OCI-LY3 (cell line): ENCODE data around the gene GCNT2.

Experiments used
- H2AFZ ChIP-seq: fragments of 200-600, 300-600 bp; shearing (Covaris generic); 2 replicates; pipeline ENCODE4 v1.6.0; 2014; ENCODE audit warnings: antibody characterized with exemption, low read depth, low read length
- H3K27ac ChIP-seq: fragments of 200-600, 300-600 bp; sonication (generic); 2 replicates; pipeline ENCODE4 v1.5.1; 2014; ENCODE audit warnings: mild to moderate bottlenecking, low read length, moderate library complexity, mixed read lengths
- H3K27me3 ChIP-seq: fragments of 200-600, 300-600 bp; sonication (generic); 2 replicates; pipeline ENCODE4 v1.6.1; 2014; ENCODE audit warnings: low read depth, low read length, mixed read lengths
- H3K36me3 ChIP-seq: fragments of 200-600, 300-600 bp; sonication (generic); replicated peaks from 2 replicates; pipeline ENCODE3; 2014; ENCODE audit warnings: low read depth, low read length, mixed read lengths
- H3K4me1 ChIP-seq: fragments of 300-600, 200-600 bp; sonication (generic); 2 replicates; pipeline ENCODE4 v1.6.1; 2014; ENCODE audit warnings: low read length, mixed read lengths
- H3K4me2 ChIP-seq: fragments of 200-600, 300-600 bp; sonication (generic); 2 replicates; pipeline ENCODE4 v1.6.1; 2014; ENCODE audit warnings: low read length, mixed read lengths
- H3K4me3 ChIP-seq: fragments of 300-600, 200-600 bp; sonication (generic); 2 replicates; pipeline ENCODE4 v1.5.1; 2014; ENCODE audit warnings: antibody characterized with exemption, mild to moderate bottlenecking, low read length, moderate library complexity
- H3K79me2 ChIP-seq: fragments of 300-600, 200-600 bp; shearing (Covaris generic); 2 replicates; pipeline ENCODE4 v1.6.1; 2014; ENCODE audit warnings: mild to moderate bottlenecking, low read length, mixed read lengths
- H3K9ac ChIP-seq: fragments of 300-600, 200-600 bp; shearing (Covaris generic); 2 replicates; pipeline ENCODE4 v1.6.0; 2014; ENCODE audit warnings: mild to moderate bottlenecking, low read length, moderate library complexity
- H3K9me3 ChIP-seq: fragments of 200-600, 300-600 bp; shearing (Covaris generic); 2 replicates; pipeline ENCODE4 v1.6.1; 2014; ENCODE audit warnings: low read length, mixed read lengths; ENCODE audit not compliant: insufficient read depth
- H4K20me1 ChIP-seq: fragments of 200-600, 300-600 bp; sonication (generic); 2 replicates; pipeline ENCODE4 v1.6.1; 2016; ENCODE audit warnings: low read length, mixed read lengths; ENCODE audit not compliant: insufficient read depth
- EZH2phosphoT487 ChIP-seq: fragments of 200-600 bp; shearing (Covaris generic); IDR thresholded peaks from 2 replicates; pipeline ENCODE4 v1.6.1; 2018; ENCODE audit warnings: antibody characterized with exemption, mixed run types, low read depth
- TF ChIP-seq, protein P1 (sequence below): fragments of 200-600, 300-600 bp; sonication (generic); IDR thresholded peaks from 2 replicates; pipeline ENCODE4 v1.5.1; 2014; ENCODE audit warnings: antibody characterized with exemption, low read length, low read depth

The GCNT2 gene

GRCh38 chr6:10609038-10609437 lies 87.9 kb downstream of the GCNT2 start:
- H3K4me1 ChIP-seq = no peaks in the 10 kb centered on the region
- peaks cover 6% of the 10 kb centered on the region for H3K79me2 ChIP-seq
- H3K27me3 ChIP-seq = no peaks in the 10 kb centered on the region
- H3K4me2 ChIP-seq = no peak overlapping the region
- H3K27ac ChIP-seq = no peak overlapping the region
- no peak overlapping the region for H3K9ac ChIP-seq
- TF ChIP-seq, protein P1, sequence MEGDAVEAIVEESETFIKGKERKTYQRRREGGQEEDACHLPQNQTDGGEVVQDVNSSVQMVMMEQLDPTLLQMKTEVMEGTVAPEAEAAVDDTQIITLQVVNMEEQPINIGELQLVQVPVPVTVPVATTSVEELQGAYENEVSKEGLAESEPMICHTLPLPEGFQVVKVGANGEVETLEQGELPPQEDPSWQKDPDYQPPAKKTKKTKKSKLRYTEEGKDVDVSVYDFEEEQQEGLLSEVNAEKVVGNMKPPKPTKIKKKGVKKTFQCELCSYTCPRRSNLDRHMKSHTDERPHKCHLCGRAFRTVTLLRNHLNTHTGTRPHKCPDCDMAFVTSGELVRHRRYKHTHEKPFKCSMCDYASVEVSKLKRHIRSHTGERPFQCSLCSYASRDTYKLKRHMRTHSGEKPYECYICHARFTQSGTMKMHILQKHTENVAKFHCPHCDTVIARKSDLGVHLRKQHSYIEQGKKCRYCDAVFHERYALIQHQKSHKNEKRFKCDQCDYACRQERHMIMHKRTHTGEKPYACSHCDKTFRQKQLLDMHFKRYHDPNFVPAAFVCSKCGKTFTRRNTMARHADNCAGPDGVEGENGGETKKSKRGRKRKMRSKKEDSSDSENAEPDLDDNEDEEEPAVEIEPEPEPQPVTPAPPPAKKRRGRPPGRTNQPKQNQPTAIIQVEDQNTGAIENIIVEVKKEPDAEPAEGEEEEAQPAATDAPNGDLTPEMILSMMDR = no peak
- TF ChIP-seq EZH2phosphoT487 = no peak
- no peak overlapping the region for H2AFZ ChIP-seq
- H3K9me3 ChIP-seq = no peaks in the 10 kb centered on the region
- H4K20me1 ChIP-seq = peaks cover 20% of the 10 kb centered on the region
- H3K36me3 ChIP-seq = no peaks in the 10 kb centered on the region
- no peak overlapping the region for H3K4me3 ChIP-seq

DNA sequence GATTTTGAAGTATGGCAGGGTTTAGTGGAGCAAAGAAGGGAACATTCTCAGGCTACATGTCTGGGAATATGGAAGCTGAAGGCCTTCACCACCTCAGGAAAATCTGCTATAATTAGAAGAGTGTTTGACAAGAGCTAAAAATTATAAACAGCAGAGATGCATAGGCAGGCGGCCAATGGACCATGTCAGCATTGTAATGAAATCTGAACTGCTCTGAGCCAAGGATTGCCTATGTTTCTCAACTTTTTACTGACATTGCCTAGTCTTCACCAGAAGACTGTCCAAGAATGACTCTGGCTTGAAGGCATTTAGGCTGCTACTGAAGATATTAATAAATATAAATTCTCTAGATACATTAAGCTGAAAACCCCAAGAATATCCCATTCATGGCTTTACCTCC lies 89.1 kb downstream of the GCNT2 start:
- no peak overlapping the region for H3K27ac ChIP-seq
- H3K9me3 ChIP-seq = no peaks in the 10 kb centered on the region
- no peaks in the 10 kb centered on the region for H3K36me3 ChIP-seq
- H4K20me1 ChIP-seq = peaks cover 21% of the 10 kb centered on the region
- H3K4me2 ChIP-seq = no peak overlapping the region
- H3K79me2 ChIP-seq = peaks cover 6% of the 10 kb centered on the region
- no peaks in the 10 kb centered on the region for H3K4me1 ChIP-seq
- no peak overlapping the region for H3K4me3 ChIP-seq
- no peak overlapping the region for H2AFZ ChIP-seq
- TF ChIP-seq EZH2phosphoT487 = no peak
- TF ChIP-seq, protein P1 = no peak
- no peaks in the 10 kb centered on the region for H3K27me3 ChIP-seq
- H3K9ac ChIP-seq = no peak overlapping the region

DNA sequence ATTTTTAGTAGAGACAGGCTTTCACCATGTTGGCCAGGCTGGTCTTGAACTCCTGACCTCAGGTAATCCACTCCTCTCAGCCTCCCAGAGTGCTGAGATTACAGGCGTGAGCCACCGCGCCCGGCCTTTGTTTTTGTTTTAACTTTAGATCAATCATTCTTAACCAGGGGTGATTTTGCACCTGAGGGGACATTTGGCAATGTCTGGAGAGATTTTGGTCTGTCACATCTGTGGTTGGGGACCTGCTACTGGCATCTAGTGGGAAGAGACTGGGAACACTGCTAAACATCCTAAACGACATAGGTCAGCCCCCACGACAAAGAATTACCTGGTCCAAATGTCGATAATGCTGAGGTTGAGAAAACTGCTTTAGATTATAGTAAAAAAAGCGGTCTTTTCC lies 91.0 kb downstream of the GCNT2 start:
- Histone ChIP-seq H3K4me3 (no peak overlapping the region), H4K20me1 (peaks cover 21% of the 10 kb centered on the region), H3K36me3 (no peaks in the 10 kb centered on the region), H3K79me2 (peaks cover 6% of the 10 kb centered on the region), H3K4me1 (no peaks in the 10 kb centered on the region), H3K4me2 (no peak overlapping the region), H3K27me3 (no peaks in the 10 kb centered on the region), H2AFZ (no peak overlapping the region), H3K9ac (no peak overlapping the region), H3K27ac (no peak overlapping the region), H3K9me3 (no peaks in the 10 kb centered on the region)
- TF ChIP-seq, protein P1 = no peak
- TF ChIP-seq EZH2phosphoT487 = no peak

GRCh38 chr6:10613077-10613476 lies 91.9 kb downstream of the GCNT2 start:
- Histone ChIP-seq H3K9me3 (no peaks in the 10 kb centered on the region), H2AFZ (no peak overlapping the region), H3K27me3 (no peaks in the 10 kb centered on the region), H3K27ac (no peak overlapping the region), H3K79me2 (peaks cover 6% of the 10 kb centered on the region), H3K9ac (no peak overlapping the region), H3K4me2 (no peak overlapping the region), H4K20me1 (peaks cover 21% of the 10 kb centered on the region), H3K4me1 (no peaks in the 10 kb centered on the region), H3K36me3 (no peaks in the 10 kb centered on the region), H3K4me3 (no peak overlapping the region)
- TF ChIP-seq, protein P1 = no peak
- no peak for TF ChIP-seq EZH2phosphoT487
